WI38 (cell line): ENCODE measurements around the gene FIGLA.

Experiments
- H3K4me3 ChIP-seq: 2 replicates; pipeline ENCODE4 v1.5.1; 2011; ENCODE audit warnings: low read depth, mild to moderate bottlenecking, control low read depth, low read length
- CTCF ChIP-seq: IDR thresholded peaks from 2 replicates; pipeline ENCODE4 v1.5.1; 2012; ENCODE audit warnings: low read depth, mild to moderate bottlenecking, control low read depth, low read length

FIGLA gene

GRCh38 chr2:70790136-70790828 lies at the start of gene FIGLA:
FIGLA (minus strand) TSS chr2:70790643; CDS start chr2:70790638, 5 bp downstream.
- no peak for TF ChIP-seq CTCF
- no peak within 1 kb of the TSS for H3K4me3 ChIP-seq

- no peak overlapping the region for H3K4me3 ChIP-seq
- no peak for TF ChIP-seq CTCF
Measured at GRCh38 chr2:70837980-70838925, 47.8 kb upstream of the FIGLA start.

- TF ChIP-seq CTCF, result no peak
- no peak within 1 kb of the TSS for H3K4me3 ChIP-seq
Measured at GRCh38 chr2:70835643-70836042, 45.2 kb upstream of the FIGLA start, which contains the start of gene CD207. CD207 (minus strand) TSS chr2:70835816; CDS start chr2:70835776, 40 bp downstream.

- no peak for TF ChIP-seq CTCF
Measured at GRCh38 chr2:70834881-70835280, 44.4 kb upstream of the FIGLA start.

GRCh38 chr2:70834106-70834505 lies 43.7 kb upstream of the FIGLA start:
- H3K4me3 ChIP-seq, result no peak overlapping the region
- no peak for TF ChIP-seq CTCF

More at GRCh38 chr2:70834881-70835280, 44.4 kb upstream of the FIGLA start:
- no peak overlapping the region for H3K4me3 ChIP-seq

GRCh38 chr2:70833246-70833645 lies 42.8 kb upstream of the FIGLA start:
- no peak overlapping the region for H3K4me3 ChIP-seq
- no peak for TF ChIP-seq CTCF

- no peak overlapping the region for H3K4me3 ChIP-seq
- no peak for TF ChIP-seq CTCF
Measured at GRCh38 chr2:70832386-70832785, 41.9 kb upstream of the FIGLA start.
